Ishikawa (cell line): ENCODE measurements around the gene MT1B.

Experiments
- CEBPB ChIP-seq: IDR thresholded peaks from 2 replicates; pipeline ENCODE4 v1.6.1; 2012
- EP300 ChIP-seq: IDR thresholded peaks from 2 replicates; pipeline ENCODE4 v1.6.1; 2012; ENCODE audit warnings: borderline replicate concordance
- FOXM1 ChIP-seq: IDR thresholded peaks from 2 replicates; pipeline ENCODE4 v1.6.1; 2012; ENCODE audit warnings: low read depth, borderline replicate concordance
- RAD21 ChIP-seq: IDR thresholded peaks from 2 replicates; pipeline ENCODE4 v1.6.1; 2012; ENCODE audit warnings: low read depth
- TAF1 ChIP-seq: IDR thresholded peaks from 2 replicates; pipeline ENCODE4 v1.6.1; 2012; ENCODE audit warnings: low read depth, mild to moderate bottlenecking
- TEAD4 ChIP-seq: IDR thresholded peaks from 2 replicates; pipeline ENCODE4 v1.6.1; 2012
- YY1 ChIP-seq: IDR thresholded peaks from 2 replicates; pipeline ENCODE4 v1.6.1; 2012; ENCODE audit warnings: low read depth
- TF ChIP-seq, protein P1 (sequence below): IDR thresholded peaks from 2 replicates; pipeline ENCODE4 v1.6.1; 2012; ENCODE audit warnings: low read depth, mild to moderate bottlenecking
- TF ChIP-seq, protein P2 (sequence below): IDR thresholded peaks from 2 replicates; pipeline ENCODE4 v1.6.1; 2012

DNA sequence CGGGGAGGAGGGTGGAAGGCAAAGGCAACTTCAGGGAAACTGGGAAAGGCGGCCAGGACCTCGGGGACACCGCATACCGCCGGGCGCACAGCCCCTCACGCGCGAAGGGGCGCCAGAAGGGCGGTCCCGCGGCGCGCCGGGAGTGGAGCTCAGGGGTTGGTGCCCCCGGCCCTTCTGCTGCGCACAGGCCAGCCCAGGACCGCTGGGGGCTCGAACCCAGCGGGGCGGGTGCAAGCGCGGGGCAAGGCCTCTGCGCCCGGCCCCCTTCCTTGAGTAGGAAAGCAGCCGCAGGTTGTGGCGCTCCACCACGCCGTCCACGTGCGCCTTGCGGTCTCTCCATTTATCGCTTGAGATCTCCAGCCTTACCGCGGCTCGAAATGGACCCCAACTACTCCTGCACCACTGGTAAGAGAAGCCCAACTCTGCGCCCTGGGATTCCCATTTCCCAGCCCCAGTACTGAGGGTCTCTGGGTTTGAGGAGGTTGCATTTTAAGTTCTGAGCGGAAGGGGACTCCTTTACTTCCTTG is 16.2 kb upstream of the MT1B start:
- TF ChIP-seq EP300 (no peak), CEBPB (no peak), RAD21 (no peak), TAF1 (no peak), YY1 (no peak), TEAD4 (no peak), FOXM1 (no peak)
- TF ChIP-seq, protein P1, sequence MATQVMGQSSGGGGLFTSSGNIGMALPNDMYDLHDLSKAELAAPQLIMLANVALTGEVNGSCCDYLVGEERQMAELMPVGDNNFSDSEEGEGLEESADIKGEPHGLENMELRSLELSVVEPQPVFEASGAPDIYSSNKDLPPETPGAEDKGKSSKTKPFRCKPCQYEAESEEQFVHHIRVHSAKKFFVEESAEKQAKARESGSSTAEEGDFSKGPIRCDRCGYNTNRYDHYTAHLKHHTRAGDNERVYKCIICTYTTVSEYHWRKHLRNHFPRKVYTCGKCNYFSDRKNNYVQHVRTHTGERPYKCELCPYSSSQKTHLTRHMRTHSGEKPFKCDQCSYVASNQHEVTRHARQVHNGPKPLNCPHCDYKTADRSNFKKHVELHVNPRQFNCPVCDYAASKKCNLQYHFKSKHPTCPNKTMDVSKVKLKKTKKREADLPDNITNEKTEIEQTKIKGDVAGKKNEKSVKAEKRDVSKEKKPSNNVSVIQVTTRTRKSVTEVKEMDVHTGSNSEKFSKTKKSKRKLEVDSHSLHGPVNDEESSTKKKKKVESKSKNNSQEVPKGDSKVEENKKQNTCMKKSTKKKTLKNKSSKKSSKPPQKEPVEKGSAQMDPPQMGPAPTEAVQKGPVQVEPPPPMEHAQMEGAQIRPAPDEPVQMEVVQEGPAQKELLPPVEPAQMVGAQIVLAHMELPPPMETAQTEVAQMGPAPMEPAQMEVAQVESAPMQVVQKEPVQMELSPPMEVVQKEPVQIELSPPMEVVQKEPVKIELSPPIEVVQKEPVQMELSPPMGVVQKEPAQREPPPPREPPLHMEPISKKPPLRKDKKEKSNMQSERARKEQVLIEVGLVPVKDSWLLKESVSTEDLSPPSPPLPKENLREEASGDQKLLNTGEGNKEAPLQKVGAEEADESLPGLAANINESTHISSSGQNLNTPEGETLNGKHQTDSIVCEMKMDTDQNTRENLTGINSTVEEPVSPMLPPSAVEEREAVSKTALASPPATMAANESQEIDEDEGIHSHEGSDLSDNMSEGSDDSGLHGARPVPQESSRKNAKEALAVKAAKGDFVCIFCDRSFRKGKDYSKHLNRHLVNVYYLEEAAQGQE: no peak
- TF ChIP-seq, protein P2, sequence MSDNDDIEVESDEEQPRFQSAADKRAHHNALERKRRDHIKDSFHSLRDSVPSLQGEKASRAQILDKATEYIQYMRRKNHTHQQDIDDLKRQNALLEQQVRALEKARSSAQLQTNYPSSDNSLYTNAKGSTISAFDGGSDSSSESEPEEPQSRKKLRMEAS: no peak
